Measurements from ENCODE around the gene RELN.

RELN gene

DNA sequence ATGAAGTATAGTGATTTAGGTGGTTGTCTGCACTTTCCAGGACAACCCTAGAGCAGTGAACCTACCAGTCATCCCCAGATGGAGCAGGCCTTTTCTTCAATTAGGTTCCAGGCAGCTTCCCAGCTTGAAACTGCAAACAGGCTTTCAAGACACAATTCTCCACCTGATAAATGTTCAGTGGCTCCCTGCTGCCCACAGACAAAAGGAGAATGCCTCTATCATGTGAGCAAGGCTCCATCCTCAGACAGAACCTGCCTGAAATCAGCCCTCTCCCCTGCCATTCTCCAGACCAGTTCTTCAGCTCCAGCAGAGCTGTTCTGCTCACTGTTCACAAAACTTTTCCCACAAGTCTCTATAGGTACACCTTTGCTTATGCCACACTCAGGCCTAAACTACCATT is 22.1 kb downstream of the RELN start:
- Histone ChIP-seq H3K9me3 (ENCODE audit: control insufficient read depth, low read length) (no peaks in the 10 kb centered on the region), H2BK120ac (ENCODE audit: low read depth, low read length) (no peak overlapping the region), H2AFZ (ENCODE audit: low read depth, low read length) (no peak overlapping the region), H2BK15ac (ENCODE audit: low read depth, poor library complexity, severe bottlenecking) (no peak overlapping the region), H2BK5ac (ENCODE audit: low read depth, low read length, poor library complexity, severe bottlenecking) (no peak overlapping the region), H3K79me1 (replicated peaks; ENCODE audit: low read length, poor library complexity, severe bottlenecking) (no peaks in the 10 kb centered on the region), H3K18ac (ENCODE audit: low read depth in 1 of 2, low read length in 2 of 2) (no peak overlapping the region), H4K91ac (ENCODE audit: low read length) (no peak overlapping the region), H3K36me3 (ENCODE audit: control insufficient read depth in 1 of 2, insufficient read depth in 2 of 2, low read depth in 1 of 2, low read length in 2 of 2) (no peaks in the 10 kb centered on the region), H3K23ac (ENCODE audit: low read length in 2 of 2) (no peak overlapping the region), H3K27me3 (ENCODE audit: control insufficient read depth in 1 of 2, insufficient read depth in 1 of 2, low read length in 2 of 2) (no peaks in the 10 kb centered on the region), H3K4me2 (ENCODE audit: low read length, poor library complexity, severe bottlenecking) (no peak overlapping the region), H3K4me1 (ENCODE audit: control insufficient read depth, insufficient read depth, low read depth, low read length) (no peaks in the 10 kb centered on the region), H3K4ac (ENCODE audit: low read depth in 1 of 2, low read length in 2 of 2) (no peak overlapping the region), H3K14ac (ENCODE audit: low read length in 2 of 2) (no peak overlapping the region), H2BK12ac (ENCODE audit: low read length in 2 of 2) (no peak overlapping the region), H4K8ac (ENCODE audit: low read length) (no peak overlapping the region), H3K4me3 (ENCODE audit: insufficient read depth in 1 of 2, low read depth in 1 of 2, low read length in 2 of 2) (no peak overlapping the region), H3K27ac (ENCODE audit: low read length, poor library complexity, severe bottlenecking) (no peak overlapping the region), H2AK5ac (ENCODE audit: low read length, severe bottlenecking) (no peak overlapping the region), H3K9ac (ENCODE audit: low read length) (no peak overlapping the region)
- DNase-seq: no peak

- no peak overlapping the region for H2BK120ac ChIP-seq (ENCODE audit: low read depth, low read length)
- no peak overlapping the region for H3K9ac ChIP-seq (ENCODE audit: low read length)
- no peak overlapping the region for H3K18ac ChIP-seq (ENCODE audit: low read depth in 1 of 2, low read length in 2 of 2)
- no peak overlapping the region for H3K4ac ChIP-seq (ENCODE audit: low read depth in 1 of 2, low read length in 2 of 2)
- H2BK15ac ChIP-seq (ENCODE audit: low read depth, poor library complexity, severe bottlenecking): no peak overlapping the region
- no peak overlapping the region for H2BK12ac ChIP-seq (ENCODE audit: low read length in 2 of 2)
- H3K79me1 ChIP-seq (replicated peaks; ENCODE audit: low read length, poor library complexity, severe bottlenecking): no peaks in the 10 kb centered on the region
- H2AK5ac ChIP-seq (ENCODE audit: low read length, severe bottlenecking): no peak overlapping the region
- H2AFZ ChIP-seq (ENCODE audit: low read depth, low read length): no peak overlapping the region
- peaks cover 0 to 4% of the 10 kb centered on the region in 2 experiments for H3K27me3 ChIP-seq (ENCODE audit: control insufficient read depth in 1 of 2, insufficient read depth in 1 of 2, low read length in 2 of 2)
- H3K4me1 ChIP-seq (ENCODE audit: control insufficient read depth, insufficient read depth, low read depth, low read length): peaks cover 4% of the 10 kb centered on the region
- H4K91ac ChIP-seq (ENCODE audit: low read length): no peak overlapping the region
- H3K4me3 ChIP-seq (ENCODE audit: insufficient read depth in 1 of 2, low read depth in 1 of 2, low read length in 2 of 2): no peak overlapping the region
- no peak overlapping the region for H3K4me2 ChIP-seq (ENCODE audit: low read length, poor library complexity, severe bottlenecking)
- no peak overlapping the region for H3K14ac ChIP-seq (ENCODE audit: low read length in 2 of 2)
- no peaks in the 10 kb centered on the region for H3K36me3 ChIP-seq (ENCODE audit: control insufficient read depth in 1 of 2, insufficient read depth in 2 of 2, low read depth in 1 of 2, low read length in 2 of 2)
- H4K8ac ChIP-seq (ENCODE audit: low read length): no peak overlapping the region
- H2BK5ac ChIP-seq (ENCODE audit: low read depth, low read length, poor library complexity, severe bottlenecking): no peak overlapping the region
- no peak overlapping the region for H3K23ac ChIP-seq (ENCODE audit: low read length in 2 of 2)
- no peak overlapping the region for H3K27ac ChIP-seq (ENCODE audit: low read length, poor library complexity, severe bottlenecking)
- H3K9me3 ChIP-seq (ENCODE audit: control insufficient read depth, low read length): no peaks in the 10 kb centered on the region
- no peak for DNase-seq
- 98% methylated on average over 4 of the region's 4 CpGs for WGBS
Observed at GRCh38 chr7:103966593-103967277, 22.7 kb downstream of the RELN start.

DNA sequence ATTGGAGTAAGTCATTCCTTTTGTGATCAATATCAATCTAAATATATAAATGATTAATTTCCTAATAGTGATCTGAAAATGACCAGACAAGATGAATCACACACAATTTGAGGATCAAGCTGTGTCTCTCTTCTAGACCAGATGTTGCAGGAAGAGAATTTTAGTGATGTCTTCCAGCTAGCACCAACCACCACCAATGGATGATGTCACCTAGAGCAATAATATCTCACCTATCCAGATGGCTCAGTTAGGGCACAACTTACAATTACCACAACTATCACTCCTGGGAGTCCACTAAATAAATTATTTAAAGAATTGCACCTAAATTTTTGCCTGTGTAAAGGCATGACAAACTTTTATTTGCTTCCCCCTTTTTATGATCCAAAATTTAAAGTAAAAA is 25.2 kb downstream of the RELN start:
- no peak overlapping the region for H3K14ac ChIP-seq (ENCODE audit: low read length in 2 of 2)
- H3K36me3 ChIP-seq (ENCODE audit: control insufficient read depth in 1 of 2, insufficient read depth in 2 of 2, low read depth in 1 of 2, low read length in 2 of 2): no peaks in the 10 kb centered on the region
- H3K79me1 ChIP-seq (replicated peaks; ENCODE audit: low read length, poor library complexity, severe bottlenecking): no peaks in the 10 kb centered on the region
- no peak overlapping the region for H4K91ac ChIP-seq (ENCODE audit: low read length)
- no peak overlapping the region for H2BK120ac ChIP-seq (ENCODE audit: low read depth, low read length)
- H2BK12ac ChIP-seq (ENCODE audit: low read length in 2 of 2): no peak overlapping the region
- no peak overlapping the region for H2BK5ac ChIP-seq (ENCODE audit: low read depth, low read length, poor library complexity, severe bottlenecking)
- no peak for DNase-seq
- no peak overlapping the region for H3K4me3 ChIP-seq (ENCODE audit: insufficient read depth in 1 of 2, low read depth in 1 of 2, low read length in 2 of 2)
- no peaks in the 10 kb centered on the region for H3K9me3 ChIP-seq (ENCODE audit: control insufficient read depth, low read length)
- peaks cover 4% of the 10 kb centered on the region for H3K4me1 ChIP-seq (ENCODE audit: control insufficient read depth, insufficient read depth, low read depth, low read length)
- H4K8ac ChIP-seq (ENCODE audit: low read length): no peak overlapping the region
- H2AFZ ChIP-seq (ENCODE audit: low read depth, low read length): no peak overlapping the region
- H2AK5ac ChIP-seq (ENCODE audit: low read length, severe bottlenecking): no peak overlapping the region
- no peak overlapping the region for H3K23ac ChIP-seq (ENCODE audit: low read length in 2 of 2)
- H3K4me2 ChIP-seq (ENCODE audit: low read length, poor library complexity, severe bottlenecking): no peak overlapping the region
- no peak overlapping the region for H2BK15ac ChIP-seq (ENCODE audit: low read depth, poor library complexity, severe bottlenecking)
- no peak overlapping the region for H3K9ac ChIP-seq (ENCODE audit: low read length)
- H3K18ac ChIP-seq (ENCODE audit: low read depth in 1 of 2, low read length in 2 of 2): no peak overlapping the region
- H3K27ac ChIP-seq (ENCODE audit: low read length, poor library complexity, severe bottlenecking): no peak overlapping the region
- H3K4ac ChIP-seq (ENCODE audit: low read depth in 1 of 2, low read length in 2 of 2): no peak overlapping the region
- peaks cover 3 to 13% of the 10 kb centered on the region in 2 experiments for H3K27me3 ChIP-seq (ENCODE audit: control insufficient read depth in 1 of 2, insufficient read depth in 1 of 2, low read length in 2 of 2)

DNA sequence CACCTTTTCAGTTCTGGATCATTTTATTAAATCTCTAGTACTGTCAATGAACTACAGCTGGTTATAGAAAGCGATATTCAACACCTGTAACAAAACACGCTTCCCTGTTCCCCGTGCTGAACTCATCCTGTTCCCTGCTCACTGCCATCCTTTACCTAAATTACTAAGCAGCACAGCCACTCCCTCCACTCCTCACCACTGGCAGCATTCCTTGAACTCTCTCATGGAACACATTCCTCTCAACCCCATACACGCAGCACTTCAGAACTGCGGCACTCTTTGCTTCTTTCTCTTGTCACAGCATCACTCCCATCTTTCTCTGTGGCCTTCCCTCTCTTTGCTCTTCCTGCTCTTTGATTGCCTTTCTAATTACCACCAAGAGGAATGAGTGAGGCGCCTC is 27.4 kb downstream of the RELN start:
- no peaks in the 10 kb centered on the region for H3K79me1 ChIP-seq (replicated peaks; ENCODE audit: low read length, poor library complexity, severe bottlenecking)
- no peak overlapping the region for H2BK12ac ChIP-seq (ENCODE audit: low read length in 2 of 2)
- WGBS: 68% methylated on average over 6 of the region's 6 CpGs
- H3K27me3 ChIP-seq (ENCODE audit: control insufficient read depth in 1 of 2, insufficient read depth in 1 of 2, low read length in 2 of 2): peaks cover 3 to 13% of the 10 kb centered on the region in 2 experiments
- no peak overlapping the region for H3K18ac ChIP-seq (ENCODE audit: low read depth in 1 of 2, low read length in 2 of 2)
- H3K4me2 ChIP-seq (ENCODE audit: low read length, poor library complexity, severe bottlenecking): no peak overlapping the region
- no peak overlapping the region for H2BK120ac ChIP-seq (ENCODE audit: low read depth, low read length)
- H3K4me1 ChIP-seq (ENCODE audit: control insufficient read depth, insufficient read depth, low read depth, low read length): peaks cover 4% of the 10 kb centered on the region
- H3K4me3 ChIP-seq (ENCODE audit: insufficient read depth in 1 of 2, low read depth in 1 of 2, low read length in 2 of 2): no peak overlapping the region
- no peak for DNase-seq
- H4K91ac ChIP-seq (ENCODE audit: low read length): no peak overlapping the region
- H2BK5ac ChIP-seq (ENCODE audit: low read depth, low read length, poor library complexity, severe bottlenecking): no peak overlapping the region
- H3K9me3 ChIP-seq (ENCODE audit: control insufficient read depth, low read length): no peaks in the 10 kb centered on the region
- no peak overlapping the region for H3K4ac ChIP-seq (ENCODE audit: low read depth in 1 of 2, low read length in 2 of 2)
- H3K36me3 ChIP-seq (ENCODE audit: control insufficient read depth in 1 of 2, insufficient read depth in 2 of 2, low read depth in 1 of 2, low read length in 2 of 2): no peaks in the 10 kb centered on the region
- H3K27ac ChIP-seq (ENCODE audit: low read length, poor library complexity, severe bottlenecking): no peak overlapping the region
- no peak overlapping the region for H3K23ac ChIP-seq (ENCODE audit: low read length in 2 of 2)
- H3K14ac ChIP-seq (ENCODE audit: low read length in 2 of 2): no peak overlapping the region
- no peak overlapping the region for H2AK5ac ChIP-seq (ENCODE audit: low read length, severe bottlenecking)
- no peak overlapping the region for H4K8ac ChIP-seq (ENCODE audit: low read length)
- no peak overlapping the region for H2BK15ac ChIP-seq (ENCODE audit: low read depth, poor library complexity, severe bottlenecking)
- no peak overlapping the region for H3K9ac ChIP-seq (ENCODE audit: low read length)
- H2AFZ ChIP-seq (ENCODE audit: low read depth, low read length): no peak overlapping the region

All from mesenchymal stem cell (in vitro differentiated cells and primary cell).